Keratinocyte (primary cell): ENCODE results near the gene SUN1. TPM values are rescaled to one million over a fixed set of nuclear protein-coding genes. Genes with fewer than 3 reads are reported as not detected.

Experiments
- DNase-seq: peaks from one replicate; pipeline ENCODE4 v3.0.0-alpha.2; 2011; ENCODE audit warnings: low read depth, missing footprints, low spot score
- FAIRE-seq: peaks from 2 replicates; lab custom pipeline; 2011; peaks lifted over from hg19 to GRCh38; lab: Jason Lieb, UNC
- H2AFZ ChIP-seq: 2 replicates; pipeline ENCODE4 v1.6.0; 2012; ENCODE audit warnings: low read length, control low read depth, inconsistent platforms; ENCODE audit not compliant: control insufficient read depth
- H3K27ac ChIP-seq: 2 replicates; pipeline ENCODE4 v1.5.1; 2011; ENCODE audit warnings: low read length; ENCODE audit not compliant: control insufficient read depth, insufficient read depth
- H3K27me3 ChIP-seq: 3 replicates; pipeline ENCODE4 v1.6.0; 2011; ENCODE audit warnings: low read length; ENCODE audit not compliant: control insufficient read depth, insufficient read depth; ENCODE audit errors: extremely low read depth
- H3K36me3 ChIP-seq, 2 experiments: 2 replicates in 1 of 2; 3 replicates in 1 of 2; pipeline ENCODE4 v1.5.1; 2011; ENCODE audit warnings: low read length in 2 of 2, mild to moderate bottlenecking in 1 of 2; ENCODE audit not compliant: control insufficient read depth in 2 of 2, insufficient read depth in 2 of 2; ENCODE audit errors: extremely low read depth in 1 of 2
- H3K4me1 ChIP-seq: 3 replicates; pipeline ENCODE4 v1.5.1; 2011; ENCODE audit warnings: low read length; ENCODE audit not compliant: control insufficient read depth, insufficient read depth; ENCODE audit errors: extremely low read depth
- H3K4me2 ChIP-seq: 3 replicates; pipeline ENCODE4 v1.6.0; 2011; ENCODE audit warnings: low read depth, low read length; ENCODE audit not compliant: control insufficient read depth, insufficient read depth; ENCODE audit errors: extremely low read depth
- H3K4me3 ChIP-seq, 3 experiments: fragments of 200-600 bp in 1 of 3; sonication (generic) in 1 of 3; 2 replicates in 2 of 3; 3 replicates in 1 of 3; pipeline ENCODE4 v1.5.1; 2011 to 2016; ENCODE audit warnings: low read length in 3 of 3, mild to moderate bottlenecking in 3 of 3, control low read depth in 2 of 3, inconsistent platforms in 1 of 3, low read depth in 1 of 3, mixed read lengths in 1 of 3, mixed run types in 1 of 3, moderate library complexity in 1 of 3; ENCODE audit not compliant: control insufficient read depth in 2 of 3, insufficient read depth in 2 of 3; ENCODE audit errors: extremely low read depth in 1 of 3
- H3K79me2 ChIP-seq: 2 replicates; pipeline ENCODE4 v1.6.0; 2012; ENCODE audit warnings: low read length; ENCODE audit not compliant: control insufficient read depth, insufficient read depth
- H3K9ac ChIP-seq: 3 replicates; pipeline ENCODE4 v1.6.0; 2011; ENCODE audit warnings: low read length; ENCODE audit not compliant: control insufficient read depth, insufficient read depth; ENCODE audit errors: extremely low read depth
- H3K9me1 ChIP-seq: 3 replicates; pipeline ENCODE4 v1.6.0; 2011; ENCODE audit warnings: low read length; ENCODE audit not compliant: control insufficient read depth, insufficient read depth; ENCODE audit errors: extremely low read depth
- H3K9me3 ChIP-seq: 2 replicates; pipeline ENCODE4 v1.5.1; 2012; ENCODE audit warnings: low read depth, low read length; ENCODE audit not compliant: control insufficient read depth
- H4K20me1 ChIP-seq: 3 replicates; pipeline ENCODE4 v1.6.0; 2011; ENCODE audit warnings: low read length; ENCODE audit not compliant: control insufficient read depth, insufficient read depth; ENCODE audit errors: extremely low read depth
- CTCF ChIP-seq, 3 experiments: IDR thresholded peaks in 1 of 3; conservative IDR thresholded peaks in 1 of 3; optimal IDR thresholded peaks in 1 of 3; 2 replicates in 2 of 3; 3 replicates in 1 of 3; pipeline versions ENCODE3 to v1.5.1; 2011; ENCODE audit warnings: low read length in 3 of 3, mild to moderate bottlenecking in 3 of 3, moderate library complexity in 2 of 3, control low read depth in 1 of 3, inconsistent platforms in 1 of 3; ENCODE audit not compliant: insufficient read depth in 2 of 3; ENCODE audit errors: extremely low read depth in 1 of 3
- EZH2 ChIP-seq: IDR thresholded peaks from one replicate; pipeline ENCODE4 v1.6.1; 2012; ENCODE audit warnings: inconsistent platforms, mild to moderate bottlenecking, low read length, moderate library complexity
- dilution Hi-C: fragments of 300-500 bp; cut with MboI; formaldehyde crosslinking; loops from one replicate; pipeline ENCODE4 v1.7.0; 2020; ENCODE audit warnings: low sequenced_read_pairs; ENCODE audit not compliant: extremely low pct_ligation_motif_present
- polyA plus RNA-seq, 5 experiments: library from polyadenylated mRNA; depleted of rRNA in 3 of 5; stranded (reverse) in 3 of 5; stranded (forward) in 1 of 5; unstranded in 1 of 5; fragments of >200 nt; gene quantifications; 1 replicate in 1 of 5; 2 replicates in 3 of 5; 3 replicates in 1 of 5; pipeline versions ENCODE4 v1.2.1 to v1.2.3, GENCODE V29; 2011 to 2012; ENCODE audit warnings: missing spikeins in 2 of 5, low read depth in 1 of 5, low replicate concordance in 1 of 5

SUN1 gene
- polyA plus RNA-seq, 1 donor (not counting 4 experiments of a cell fraction or from before 2014, with no cell fraction given) = 166 TPM

GRCh38 chr7:836429-836828, 4.2 kb downstream of the SUN1 start:
- peak overlapping the region; percentile 81 for H3K4me2 ChIP-seq
- H3K4me3 ChIP-seq = peak overlapping the region in 2 of 3 experiments; percentile 6 to 50
- H3K9ac ChIP-seq = peak overlapping the region; percentile 88

GRCh38 chr7:837001-837400, 4.7 kb downstream of the SUN1 start:
- Histone ChIP-seq H3K9ac (peak overlapping the region; percentile 88), H3K79me2 (peaks cover 50% of the 10 kb centered on the region), H3K4me2 (peak overlapping the region; percentile 81), H4K20me1 (no peaks in the 10 kb centered on the region), H3K4me1 (peaks cover 49% of the 10 kb centered on the region), H3K36me3 (peaks cover 16 to 23% of the 10 kb centered on the region in 2 experiments), H2AFZ (peak overlapping the region; percentile 8), H3K27me3 (no peaks in the 10 kb centered on the region), H3K9me1 (no peaks in the 10 kb centered on the region), H3K4me3 (peak overlapping the region in 1 of 3 experiments; percentile 50), H3K27ac (peak overlapping the region; percentile 100), H3K9me3 (no peaks in the 10 kb centered on the region)
- FAIRE-seq (no peak), DNase-seq (no peak)
- no peak for TF ChIP-seq EZH2
- TF ChIP-seq CTCF (optimal IDR thresholded peaks at IDR 0.05 in 1 of 3, IDR thresholded peaks at IDR 0.05 in 1 of 3, conservative IDR thresholded peaks at IDR 0.05 in 1 of 3; ENCODE audit: extremely low read depth in 1 of 3, insufficient read depth in 2 of 3, low read length in 3 of 3) = no peak
- dilution Hi-C loops = no loop called here

More at GRCh38 chr7:836429-836828, 4.2 kb downstream of the SUN1 start:
- dilution Hi-C loops = no loop called here
- peaks cover 47% of the 10 kb centered on the region for H3K79me2 ChIP-seq
- DNase-seq (no peak), FAIRE-seq (peak; percentile 94)
- no peak overlapping the region for H2AFZ ChIP-seq
- H3K36me3 ChIP-seq = peaks cover 12 to 21% of the 10 kb centered on the region in 2 experiments
- no peaks in the 10 kb centered on the region for H3K27me3 ChIP-seq
- peaks cover 54% of the 10 kb centered on the region for H3K4me1 ChIP-seq
- no peaks in the 10 kb centered on the region for H3K9me3 ChIP-seq
- no peaks in the 10 kb centered on the region for H3K9me1 ChIP-seq
- no peak for TF ChIP-seq EZH2
- peak in 2 of 3 experiments; percentile 65 to 79 for TF ChIP-seq CTCF (optimal IDR thresholded peaks at IDR 0.05 in 1 of 3, IDR thresholded peaks at IDR 0.05 in 1 of 3, conservative IDR thresholded peaks at IDR 0.05 in 1 of 3; ENCODE audit: extremely low read depth in 1 of 3, insufficient read depth in 2 of 3, low read length in 3 of 3)
- H3K27ac ChIP-seq = peak overlapping the region; percentile 100
- H4K20me1 ChIP-seq = no peaks in the 10 kb centered on the region
